GM18517 (cell line): ENCODE measurements around the gene ALX4.

Experiments used
- ATAC-seq: cut with Tn5 transposase; IDR thresholded peaks from one replicate; pipeline ENCODE4 v1.9.1; 2021; ENCODE audit warnings: mild to moderate bottlenecking, moderate library complexity; ENCODE audit not compliant: unreplicated experiment

The ALX4 gene

GRCh38 chr11:44303401-44303938, 6.5 kb downstream of the ALX4 start:
- ATAC-seq = no peak

- ATAC-seq = no peak
Measured at GRCh38 chr11:44301564-44302271, 8.2 kb downstream of the ALX4 start.

GRCh38 chr11:44300844-44301563, 8.9 kb downstream of the ALX4 start:
- ATAC-seq = no peak

DNA sequence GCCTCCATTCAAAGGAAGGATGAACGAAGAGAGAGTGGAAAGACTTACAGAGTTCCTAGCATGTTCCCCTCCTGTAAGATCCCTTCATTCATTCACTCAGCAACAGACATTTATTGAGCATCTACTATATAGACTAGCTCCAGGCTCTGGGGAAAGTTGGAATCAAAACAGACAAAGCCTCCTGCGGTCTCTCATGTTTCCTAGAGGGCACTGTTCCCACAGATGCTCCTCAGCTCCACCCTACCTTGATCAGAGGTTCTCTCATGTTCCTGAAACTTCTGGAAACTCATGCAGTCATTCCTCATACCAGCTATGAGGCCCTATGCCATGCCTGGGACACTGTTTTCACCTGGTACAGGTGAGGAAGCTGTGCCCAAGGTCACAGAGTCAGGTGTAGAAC, 11.1 kb downstream of the ALX4 start:
- ATAC-seq = no peak

- no peak for ATAC-seq
Measured at GRCh38 chr11:44290208-44290607, 19.7 kb downstream of the ALX4 start.

- no peak for ATAC-seq
Measured at GRCh38 chr11:44288133-44288526, 21.8 kb downstream of the ALX4 start.

- ATAC-seq = no peak
Measured at GRCh38 chr11:44286911-44287310, 23.0 kb downstream of the ALX4 start.

GRCh38 chr11:44286268-44286880, 23.6 kb downstream of the ALX4 start:
- ATAC-seq = no peak

- no peak for ATAC-seq
Measured at GRCh38 chr11:44285756-44286155, 24.2 kb downstream of the ALX4 start.

DNA sequence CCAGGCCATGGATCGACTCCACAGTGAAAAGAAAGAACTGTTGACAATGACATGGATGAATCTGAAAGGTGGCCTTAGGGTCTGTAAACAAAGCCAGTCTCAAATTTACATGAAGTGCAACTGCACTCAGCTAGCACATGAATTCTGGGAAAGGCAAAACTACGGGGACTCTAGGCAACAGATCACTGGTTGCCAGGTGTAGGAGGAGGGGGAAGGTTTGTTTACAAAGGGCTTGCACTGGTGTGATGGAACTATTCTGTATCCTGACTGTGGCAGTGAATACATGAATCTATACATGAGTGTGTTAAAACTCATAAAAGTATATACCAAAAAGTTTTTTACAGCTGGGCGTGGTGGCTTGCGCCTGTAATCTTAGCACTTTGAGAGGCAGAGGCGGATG, 27.3 kb downstream of the ALX4 start:
- ATAC-seq = no peak

DNA sequence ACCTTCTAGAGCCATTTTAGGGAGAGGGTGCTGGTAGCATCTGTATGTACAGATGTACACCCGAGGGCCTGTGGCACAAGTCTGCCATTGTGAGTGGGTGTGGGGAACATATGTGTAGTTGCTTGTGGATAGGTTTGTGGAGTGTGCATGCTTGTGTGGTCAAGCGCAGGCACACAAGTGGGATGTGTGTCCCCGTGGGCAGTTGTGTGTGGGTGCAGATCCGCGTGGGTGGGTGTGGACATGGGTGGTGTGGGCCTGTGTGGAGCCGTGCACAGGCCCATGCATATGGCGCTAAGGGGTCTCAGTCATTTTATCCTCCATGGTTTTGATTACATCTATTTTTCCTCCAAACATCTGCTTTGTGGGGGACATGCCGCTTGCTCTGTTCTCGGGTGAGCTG, 28.8 kb downstream of the ALX4 start:
- ATAC-seq = no peak

- ATAC-seq = no peak
Measured at GRCh38 chr11:44280257-44280656, 29.7 kb downstream of the ALX4 start.

- ATAC-seq = no peak
Measured at GRCh38 chr11:44279483-44279882, 30.5 kb downstream of the ALX4 start.

DNA sequence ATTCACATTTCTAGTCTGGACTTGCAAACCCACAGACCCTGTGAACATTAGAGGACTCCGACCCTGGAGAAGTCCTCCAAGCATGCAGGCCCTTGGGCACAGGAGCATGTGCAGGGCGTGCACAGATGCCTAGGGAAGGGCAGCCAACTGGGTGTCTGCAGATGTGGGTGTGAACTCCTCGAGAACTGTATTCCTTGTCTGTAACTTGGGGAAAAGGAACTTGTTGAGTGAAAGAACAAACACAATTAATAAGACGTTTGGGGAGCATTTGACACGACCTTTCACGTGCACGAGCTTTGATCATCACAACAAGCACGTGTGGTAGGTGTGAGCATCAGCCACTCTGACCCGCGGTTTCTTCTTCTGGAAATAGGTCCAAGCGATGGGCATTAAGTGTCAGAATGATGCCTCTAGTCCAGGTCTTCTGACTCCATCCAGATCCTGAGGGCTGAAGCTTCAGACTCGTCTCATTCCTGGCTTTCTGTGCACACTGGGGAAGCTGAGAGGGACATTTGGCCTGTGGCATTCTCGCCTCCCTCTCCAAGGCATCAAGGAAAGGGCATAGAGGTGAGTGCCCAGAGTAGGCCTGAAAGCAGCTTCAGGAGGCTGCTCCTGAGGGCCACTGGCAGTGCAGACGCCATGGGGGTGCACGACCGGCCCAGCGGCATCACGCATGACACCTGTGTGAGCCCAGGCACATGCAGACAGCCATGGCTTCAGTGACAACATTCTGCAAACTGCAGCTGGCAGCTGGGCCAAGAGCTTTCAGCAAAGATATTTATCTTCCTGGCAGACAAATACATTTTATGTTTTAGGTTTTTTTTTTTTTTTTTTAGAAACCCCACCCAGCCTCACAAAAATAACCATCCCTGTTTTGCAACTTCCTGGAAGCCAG, 32.5 kb downstream of the ALX4 start:
- no peak for ATAC-seq

GRCh38 chr11:44275961-44276550, 33.9 kb downstream of the ALX4 start:
- no peak for ATAC-seq

DNA sequence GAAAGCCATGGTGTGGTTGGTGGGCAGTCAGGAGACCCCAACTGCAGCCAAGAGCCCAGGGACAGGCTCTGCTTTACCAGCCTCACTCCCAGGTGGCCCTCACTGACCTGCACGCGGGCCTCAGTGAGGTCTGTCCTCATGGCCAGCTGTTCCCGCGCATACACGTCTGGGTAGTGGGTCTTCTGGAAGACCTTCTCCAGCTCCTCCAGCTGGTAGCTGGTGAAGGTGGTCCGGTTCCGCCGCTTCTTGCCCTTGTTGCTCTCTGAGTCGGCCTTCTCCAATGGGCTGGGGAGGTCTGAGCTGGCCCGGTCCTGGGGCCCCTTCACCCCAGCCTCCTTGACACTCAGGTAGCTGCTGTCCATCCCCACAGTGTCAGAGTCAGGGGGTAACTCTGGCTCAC, 34.7 kb downstream of the ALX4 start:
- no peak for ATAC-seq

DNA sequence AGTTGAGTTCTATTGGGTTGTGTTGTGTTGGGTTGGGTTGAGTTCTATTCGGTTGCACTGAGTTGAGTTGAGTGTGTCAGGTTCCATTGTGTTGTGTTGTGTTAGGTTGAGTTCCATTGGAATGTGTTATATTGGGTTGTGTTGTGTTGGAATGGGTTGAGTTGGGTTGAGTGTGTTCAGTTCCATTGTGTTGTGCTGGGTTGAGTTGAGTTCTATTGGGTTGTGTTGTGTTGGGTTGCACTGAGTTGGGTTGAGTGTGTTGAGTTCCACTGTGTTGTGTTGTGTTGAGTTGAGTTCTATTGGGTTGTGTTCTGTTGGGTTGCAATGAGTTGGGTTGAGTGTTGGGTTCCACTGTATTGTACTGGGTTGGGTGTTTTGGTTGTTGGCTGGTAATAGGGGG, 35.5 kb downstream of the ALX4 start:
- ATAC-seq = no peak

DNA sequence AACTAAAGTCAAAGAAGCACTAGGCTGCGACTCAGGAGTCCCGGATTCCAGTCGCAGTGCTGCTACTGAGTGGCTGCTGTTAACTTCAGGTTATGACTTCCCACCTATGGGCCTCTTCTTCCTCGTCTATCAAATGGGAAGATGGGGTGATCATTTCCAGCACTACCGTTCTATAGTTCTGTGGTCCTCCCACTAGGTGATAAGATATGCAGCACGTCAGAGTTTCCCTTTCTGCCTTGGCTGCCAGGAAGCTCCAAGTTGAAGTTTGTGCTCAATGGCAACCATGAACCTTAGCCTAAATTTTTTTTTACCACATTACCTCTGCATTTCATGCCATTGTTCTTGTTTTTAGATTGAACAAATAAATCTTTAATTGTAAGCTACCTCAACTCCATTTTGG, 38.7 kb downstream of the ALX4 start:
- no peak for ATAC-seq

GRCh38 chr11:44270403-44271273, 39.3 kb downstream of the ALX4 start:
- no peak for ATAC-seq
